DMS79 treated with DMSO at 0.1 percent for 48 hours (cell line): ENCODE measurements around the gene DISC1.
"Not testable (repeated sequence)": the region's sequence is repeated elsewhere in the genome, so short reads cannot be mapped to it uniquely, and the experiment has no call there.

Experiments
- DNase-seq: peaks from one replicate; lab custom pipeline; 2025; lab: John Stamatoyannopoulos, UW

The DISC1 gene

DNA sequence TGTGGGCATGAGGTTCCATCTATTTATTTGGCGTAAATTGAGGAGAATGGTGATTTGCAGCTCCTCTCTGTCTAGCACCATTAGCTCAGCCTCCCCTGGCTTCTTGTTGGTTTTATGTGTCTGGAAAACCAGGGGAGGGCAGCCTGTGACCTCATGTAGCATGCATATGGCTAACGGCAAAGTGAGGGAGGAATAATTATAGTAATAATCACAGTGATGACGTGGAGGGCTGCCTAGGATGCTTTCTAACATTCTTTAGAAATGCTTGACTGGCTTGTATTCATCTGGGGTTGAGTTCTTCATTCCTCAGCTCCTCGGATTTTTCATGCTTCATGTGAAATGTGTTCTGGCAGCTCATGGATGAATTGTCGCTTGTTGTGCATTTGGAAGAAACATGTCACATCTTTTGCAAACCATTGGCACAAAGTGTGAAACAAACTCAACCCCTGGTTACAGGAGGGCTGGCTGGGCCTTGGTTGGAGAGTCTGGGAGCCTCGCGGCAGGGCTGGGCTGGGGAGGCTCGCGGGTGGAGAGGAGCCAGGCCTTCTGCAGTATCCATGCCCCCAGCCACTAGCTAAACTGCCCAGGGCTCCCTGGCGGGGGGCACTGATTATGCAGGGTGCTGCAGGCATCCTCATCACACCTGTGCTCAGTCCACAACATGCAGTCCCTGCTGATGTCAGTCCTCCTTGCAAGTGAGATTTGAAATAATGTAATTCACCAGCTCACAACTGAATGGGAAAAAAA, 149.6 kb downstream of the DISC1 start:
- DNase-seq: no peak

DNA sequence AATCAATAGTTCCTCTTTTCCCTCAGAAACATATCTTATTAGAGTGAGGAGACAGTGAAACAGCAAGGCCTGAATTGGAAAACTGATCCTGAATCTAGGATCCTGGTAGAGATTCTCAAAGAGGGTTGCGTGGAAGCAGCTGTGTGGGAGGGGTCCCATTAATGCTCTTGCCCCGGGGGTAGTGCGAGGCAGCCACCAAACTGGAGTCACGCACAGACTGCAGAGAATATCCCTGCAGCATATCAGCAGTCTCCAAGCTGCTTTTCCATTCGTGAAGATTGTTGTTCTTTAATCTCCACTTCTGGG, 150.1 kb downstream of the DISC1 start:
- DNase-seq: no peak

DNA sequence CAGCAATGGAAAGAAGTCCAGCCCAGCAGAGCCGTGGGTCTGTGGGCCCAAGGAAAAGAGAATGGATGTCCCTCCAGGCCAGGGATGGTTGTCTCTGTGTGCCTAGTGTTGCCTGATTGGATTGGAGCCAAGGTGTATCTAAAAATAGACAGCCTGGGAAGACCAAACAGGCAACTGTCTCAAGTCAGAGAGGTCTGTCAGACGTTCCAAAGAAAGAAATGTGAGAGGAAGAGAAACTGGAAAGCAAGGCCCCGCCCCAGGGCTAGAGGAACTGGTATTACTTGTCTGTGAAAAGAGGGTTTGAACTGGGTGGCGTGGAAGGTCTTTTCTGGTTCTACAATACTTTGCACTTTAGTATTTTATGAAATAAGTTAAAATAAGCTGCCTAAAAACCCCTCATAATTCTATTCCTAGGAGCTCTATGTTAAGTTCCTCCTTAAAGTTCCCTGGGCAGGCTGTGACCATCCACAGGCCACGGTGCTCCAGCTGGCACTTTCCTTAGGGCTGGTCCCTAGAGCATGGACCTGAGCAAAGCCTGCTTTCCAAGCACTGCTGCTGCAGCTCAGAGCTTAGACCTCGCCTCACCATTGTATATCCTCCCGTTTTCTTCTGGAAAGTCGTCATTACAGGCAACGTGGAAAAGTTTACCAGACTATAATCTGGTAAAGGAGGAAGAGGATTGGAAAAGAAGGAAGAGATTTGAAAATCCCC, 151.6 kb downstream of the DISC1 start:
- DNase-seq: no peak

DNA sequence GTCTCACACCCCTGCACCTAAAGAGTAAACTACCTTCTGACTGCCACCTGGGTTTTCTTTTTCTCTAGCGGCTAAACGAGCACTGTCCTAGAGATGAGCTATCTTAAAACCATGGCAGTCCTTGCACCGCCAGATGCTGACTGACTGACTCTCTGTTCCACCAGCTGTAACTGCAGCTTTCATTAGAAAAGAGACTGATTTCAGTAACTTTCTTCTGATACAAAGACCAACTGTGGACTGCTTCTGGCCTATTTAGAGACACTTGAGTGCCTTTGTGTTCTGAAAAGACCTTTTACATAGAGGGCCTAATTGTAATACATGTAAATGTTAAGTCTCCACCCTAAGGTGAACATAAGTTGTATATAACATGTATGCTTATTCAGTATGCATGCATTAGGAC, 152.5 kb downstream of the DISC1 start:
- no peak for DNase-seq

DNA sequence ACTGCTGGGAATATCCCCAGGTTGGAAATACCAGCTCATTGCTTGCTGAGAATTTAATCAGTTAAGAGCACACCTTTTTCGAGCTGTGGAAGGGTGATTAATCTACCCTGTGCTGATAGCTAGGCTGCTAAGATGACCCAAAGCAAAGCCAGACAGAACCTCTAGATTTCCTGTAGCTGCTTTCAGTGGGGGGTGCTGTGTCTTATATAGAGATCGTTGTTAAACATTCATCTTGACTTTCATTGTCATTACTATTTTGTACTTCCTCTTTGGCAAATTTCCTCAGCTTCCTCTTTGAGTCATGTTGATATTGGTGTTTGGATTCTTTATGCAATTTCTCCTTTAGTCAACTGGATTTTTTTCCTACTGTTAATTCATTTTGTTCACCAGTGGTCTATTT, 155.3 kb downstream of the DISC1 start:
- DNase-seq: no peak

DNA sequence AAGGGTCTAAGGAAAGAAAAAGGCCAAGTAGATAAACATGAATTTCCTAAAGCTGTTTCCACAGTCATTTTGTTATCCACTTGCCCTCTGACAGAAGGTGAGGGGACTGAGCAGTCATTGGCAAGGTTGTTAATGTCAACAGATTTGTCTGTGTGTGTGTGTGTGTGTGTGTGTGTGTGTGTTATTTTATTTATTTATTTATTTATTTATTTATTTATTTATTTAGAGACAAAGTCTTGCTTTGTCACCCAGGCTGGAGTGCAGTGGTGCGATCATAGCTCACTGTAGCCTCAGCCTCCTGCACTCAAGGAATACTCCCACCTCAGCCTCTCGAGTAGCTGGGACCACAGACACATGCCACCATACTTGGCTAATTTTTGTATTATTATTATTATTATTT, 158.5 kb downstream of the DISC1 start:
- not testable (repeated sequence) for DNase-seq

DNA sequence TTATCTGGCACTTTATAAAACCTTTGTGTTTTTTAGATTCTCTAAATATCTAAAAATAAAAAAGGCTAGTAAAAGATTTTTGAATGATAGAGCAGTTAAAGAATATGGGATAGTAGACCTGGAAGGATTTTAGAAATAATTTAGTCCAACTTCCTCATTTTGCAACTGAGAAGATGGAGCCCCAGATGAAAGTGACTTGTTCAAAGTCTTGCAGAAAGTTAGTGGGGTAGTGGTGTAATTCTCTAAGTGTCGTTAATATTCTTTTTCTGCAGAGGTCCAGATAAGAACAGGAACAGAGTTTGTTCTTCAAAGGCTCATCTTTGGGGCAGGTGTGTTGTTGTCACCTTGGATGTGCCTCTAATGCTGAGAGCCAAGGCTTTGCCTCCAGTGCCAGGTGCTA, 159.5 kb downstream of the DISC1 start:
- no peak for DNase-seq

DNA sequence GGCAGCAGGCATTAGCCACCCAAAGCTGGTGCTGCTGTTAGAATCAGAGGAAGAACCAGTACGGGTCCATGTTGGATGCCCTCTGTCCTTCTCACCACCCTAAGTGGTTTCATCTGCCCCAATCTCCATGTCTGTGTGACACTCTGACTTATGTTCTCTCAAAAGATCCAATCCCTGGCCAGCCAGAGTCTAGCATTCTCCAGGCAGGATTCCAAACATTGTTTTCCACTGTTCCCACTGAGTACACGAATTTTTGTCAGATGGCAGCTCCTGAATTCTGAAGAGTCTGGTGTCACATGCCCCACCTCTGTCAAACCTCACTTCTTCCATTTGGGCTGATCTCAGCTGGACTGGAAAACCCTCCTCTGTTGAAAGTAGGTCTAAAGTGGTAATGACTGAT, 166.0 kb downstream of the DISC1 start:
- no peak for DNase-seq

DNA sequence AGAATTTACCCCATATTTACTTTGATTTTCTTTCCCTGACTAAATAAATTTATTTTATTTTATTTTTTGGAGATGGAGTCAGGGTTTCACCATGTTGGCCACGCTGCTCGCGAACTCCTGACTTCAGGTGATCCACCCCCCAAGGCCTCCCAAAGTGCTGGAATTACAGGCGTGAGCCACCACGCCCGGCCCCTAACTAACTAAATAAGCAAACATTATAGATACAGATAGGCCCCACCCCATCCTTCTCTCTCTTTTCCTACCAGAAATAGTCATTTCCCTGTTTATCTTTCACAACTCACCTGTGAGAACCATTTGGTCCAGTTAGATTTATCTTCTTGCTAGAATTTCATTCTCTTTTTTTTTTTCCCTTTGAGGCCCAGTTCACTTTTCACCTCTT, 167.3 kb downstream of the DISC1 start:
- DNase-seq: no peak

DNA sequence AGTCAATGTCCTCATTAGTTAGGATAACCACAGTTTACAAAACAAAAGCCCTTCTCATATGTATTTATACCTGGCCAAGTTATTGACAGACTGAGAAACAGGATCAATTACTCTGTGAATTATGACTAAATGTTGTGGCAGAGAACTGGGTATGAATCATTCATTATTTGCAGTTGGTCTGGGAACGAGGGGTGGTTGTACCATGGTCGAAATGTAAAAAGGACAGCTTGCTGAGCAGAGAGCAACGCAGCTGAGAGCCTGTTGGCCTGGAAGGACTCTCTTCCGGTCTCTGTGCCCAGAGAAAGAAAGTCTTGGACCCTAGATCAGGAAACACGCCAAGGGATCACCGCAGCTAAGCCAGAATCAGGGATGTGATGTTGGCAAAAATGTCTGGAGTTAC, 169.6 kb downstream of the DISC1 start:
- DNase-seq: no peak

DNA sequence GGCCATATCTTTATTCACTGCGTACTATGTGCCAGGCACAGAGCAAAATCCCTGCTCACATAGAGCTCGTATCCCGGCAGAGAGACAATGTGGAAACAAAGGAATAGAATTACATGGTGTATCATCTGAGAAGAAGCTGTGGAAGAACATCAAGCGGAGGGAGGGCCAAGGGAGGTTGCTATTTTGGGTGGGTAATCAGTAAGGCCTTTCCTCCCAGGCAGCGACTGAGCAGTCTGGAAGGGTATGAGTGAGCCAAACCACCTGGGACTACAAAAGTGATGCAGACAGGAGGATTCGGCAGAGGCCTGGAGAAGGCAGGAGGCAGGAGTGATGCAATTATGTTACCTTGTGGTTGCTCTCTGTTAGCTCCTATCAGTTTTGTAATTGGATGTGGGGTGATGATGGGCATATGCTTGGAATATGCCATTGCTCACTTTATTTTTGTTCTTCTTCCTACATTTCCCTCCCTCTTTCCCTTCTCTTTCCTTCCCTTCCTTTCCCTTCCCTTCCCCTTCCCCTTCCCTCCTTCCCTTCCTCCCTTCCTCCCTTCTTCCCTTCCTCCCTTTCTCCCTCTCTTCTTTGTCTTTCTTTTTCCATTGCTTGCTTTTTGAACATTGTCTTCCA, 172.9 kb downstream of the DISC1 start:
- DNase-seq: no peak

DNA sequence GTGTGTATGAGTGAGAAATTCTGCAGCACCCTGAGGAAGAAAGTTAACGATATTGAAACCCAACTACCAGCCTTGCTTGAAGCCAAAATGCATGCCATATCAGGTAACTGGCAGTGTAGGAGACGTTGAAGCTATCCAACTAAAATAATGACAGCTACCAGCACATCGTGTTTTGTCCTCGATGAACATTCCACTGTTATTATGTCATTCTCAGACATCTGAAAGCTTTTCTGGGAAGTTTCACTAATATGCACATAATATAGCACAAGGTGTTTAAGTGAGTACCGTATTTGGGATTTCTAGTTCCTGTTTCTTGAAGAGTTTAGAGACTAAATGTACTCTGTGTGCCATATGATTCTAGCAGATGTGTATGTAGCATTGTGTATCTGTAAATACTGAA, 173.5 kb downstream of the DISC1 start:
- peak; percentile 24 for DNase-seq

DNA sequence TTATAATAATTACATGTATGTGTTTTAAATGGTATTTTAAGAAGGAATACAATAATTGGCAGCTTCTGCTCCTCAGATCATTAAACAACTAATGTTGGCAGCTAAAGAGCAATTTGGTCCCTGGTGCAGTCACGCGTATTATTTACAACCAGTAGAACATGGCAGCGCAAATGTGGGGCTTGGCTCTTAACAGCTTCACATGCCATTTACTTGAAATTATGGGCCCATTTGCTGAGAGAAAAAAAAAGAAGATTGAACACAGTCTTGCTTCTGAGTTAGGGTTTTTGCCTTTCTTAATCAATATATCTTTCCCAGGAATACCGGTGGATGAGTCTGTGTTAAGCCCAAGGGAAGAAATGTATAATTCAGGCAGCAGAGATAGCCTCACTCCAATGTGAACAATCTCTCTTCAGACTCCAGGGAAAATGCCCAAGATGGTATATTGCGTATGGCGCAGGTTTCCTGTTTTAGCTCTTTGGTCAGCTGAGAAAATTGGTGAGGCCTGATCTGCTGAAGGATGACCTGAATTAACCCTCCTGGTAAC, 174.5 kb downstream of the DISC1 start:
- DNase-seq: peak; percentile 22

DNA sequence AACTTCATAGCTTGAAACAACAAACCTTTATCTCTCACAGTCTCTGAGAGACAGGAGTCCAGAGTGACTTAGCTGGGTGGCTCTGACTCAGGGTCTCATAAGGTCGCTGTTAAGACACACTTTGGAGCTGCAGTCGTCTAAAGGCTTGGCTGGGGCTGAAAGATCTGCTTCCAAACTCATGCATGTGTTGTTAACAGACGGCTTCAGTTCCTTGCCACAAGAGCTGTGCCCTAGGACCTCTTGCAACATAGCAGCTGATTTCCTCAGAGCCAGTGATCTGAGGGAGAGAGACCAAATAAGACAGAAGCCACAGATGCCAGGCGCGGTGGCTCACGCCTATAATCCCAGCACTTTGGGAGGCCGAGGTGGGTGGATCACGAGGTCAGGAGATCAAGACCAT, 176.8 kb downstream of the DISC1 start:
- DNase-seq: no peak

DNA sequence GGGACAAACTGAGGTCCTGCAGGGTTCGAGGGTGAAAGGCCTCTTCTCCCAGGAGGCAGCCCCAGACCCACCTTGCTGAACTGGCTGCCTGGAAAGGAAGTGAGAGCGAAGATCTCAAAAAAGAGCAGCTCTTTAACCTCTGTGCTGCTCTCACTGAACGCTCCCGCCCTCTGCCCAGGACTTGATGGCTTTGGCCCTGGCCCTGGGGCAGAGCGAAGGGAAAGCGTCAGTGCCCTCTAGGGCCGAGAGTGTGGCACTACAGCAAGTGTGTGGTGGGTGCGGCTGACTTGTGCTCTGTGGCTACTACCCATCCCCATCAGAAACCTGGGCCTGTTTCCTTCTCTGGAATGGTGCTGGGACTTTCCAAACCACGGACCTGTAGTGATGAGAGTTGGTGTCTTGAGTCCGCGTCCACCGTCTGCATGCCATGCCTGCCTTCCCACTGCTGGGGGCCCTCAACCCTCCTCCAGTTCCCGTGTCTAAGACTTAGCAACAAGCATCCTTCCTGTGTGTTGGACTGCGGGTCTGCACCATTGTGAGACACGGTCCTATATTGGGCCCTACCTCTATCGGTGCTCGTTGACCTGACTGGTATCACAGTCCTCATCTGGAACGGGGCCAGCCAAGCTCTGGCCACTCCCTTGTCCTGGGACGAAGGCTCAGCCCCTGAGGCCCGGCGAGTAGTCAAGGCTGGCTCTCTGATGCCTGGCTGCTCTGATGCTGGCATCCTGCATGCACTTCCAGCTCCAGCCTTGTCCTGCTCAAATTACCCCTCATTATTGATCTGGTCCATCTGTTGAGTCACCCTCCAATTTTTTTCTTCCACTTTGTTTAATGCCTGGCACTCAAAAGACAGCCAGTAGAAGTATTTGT, 180.3 kb downstream of the DISC1 start:
- peak; percentile 56 for DNase-seq

DNA sequence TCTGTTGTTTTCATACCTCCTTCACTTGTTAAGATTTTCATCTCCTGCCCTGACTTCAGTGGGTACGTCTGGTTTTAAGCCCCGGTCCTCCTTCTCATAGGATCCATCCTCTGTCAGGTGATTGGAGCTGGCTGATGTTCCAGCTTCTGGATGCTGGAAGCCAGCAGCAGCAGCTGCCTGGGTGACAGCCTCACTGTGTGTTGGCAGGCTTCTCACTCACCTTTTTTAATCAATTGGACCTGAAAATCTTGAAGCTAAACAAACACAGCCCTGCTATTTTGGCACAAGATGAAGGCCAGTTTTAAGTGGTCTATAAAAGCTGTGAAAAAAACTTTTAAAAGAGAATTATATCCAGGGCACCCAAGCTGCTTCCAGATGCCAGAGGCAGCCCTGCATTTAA, 181.0 kb downstream of the DISC1 start:
- DNase-seq: peak; percentile 89

DNA sequence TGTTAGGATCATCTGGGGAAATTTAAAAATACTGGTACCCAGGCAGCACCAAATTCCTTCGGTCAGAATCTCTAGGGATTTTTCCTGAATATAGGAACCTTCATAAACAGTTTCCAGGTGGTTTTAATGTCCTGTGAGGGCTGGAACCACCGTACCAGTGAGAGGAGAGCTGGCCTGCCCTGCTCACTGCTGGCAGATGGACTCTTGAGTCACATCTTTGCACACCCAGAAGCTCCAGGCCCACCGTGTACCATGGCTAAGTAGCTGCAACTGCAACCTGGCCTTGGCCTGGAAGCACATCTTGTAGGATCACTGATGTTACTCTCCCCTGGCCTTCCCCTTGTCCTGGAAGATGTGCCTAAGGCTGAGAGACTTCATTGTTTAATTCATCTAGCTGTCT, 181.5 kb downstream of the DISC1 start:
- DNase-seq: no peak

DNA sequence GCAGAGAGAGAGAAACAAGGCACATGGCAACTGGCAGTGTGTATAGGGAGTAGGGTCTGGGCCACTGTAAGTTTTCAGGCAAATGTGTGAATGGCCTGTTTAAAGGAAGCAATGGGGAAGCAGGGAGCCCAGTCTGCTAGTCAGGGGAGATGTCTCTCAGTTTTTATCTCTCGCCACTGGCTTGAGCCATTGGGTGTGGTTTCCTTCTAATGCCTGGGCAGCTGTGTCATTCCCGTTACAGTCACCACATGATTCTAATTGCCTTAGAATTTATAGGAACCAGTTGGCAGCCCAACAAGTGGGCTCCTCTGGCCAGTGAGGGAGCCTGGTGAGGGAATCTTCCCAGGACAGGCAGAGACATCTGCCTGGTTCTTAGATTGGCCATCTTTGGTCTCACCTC, 182.4 kb downstream of the DISC1 start:
- DNase-seq: no peak

DNA sequence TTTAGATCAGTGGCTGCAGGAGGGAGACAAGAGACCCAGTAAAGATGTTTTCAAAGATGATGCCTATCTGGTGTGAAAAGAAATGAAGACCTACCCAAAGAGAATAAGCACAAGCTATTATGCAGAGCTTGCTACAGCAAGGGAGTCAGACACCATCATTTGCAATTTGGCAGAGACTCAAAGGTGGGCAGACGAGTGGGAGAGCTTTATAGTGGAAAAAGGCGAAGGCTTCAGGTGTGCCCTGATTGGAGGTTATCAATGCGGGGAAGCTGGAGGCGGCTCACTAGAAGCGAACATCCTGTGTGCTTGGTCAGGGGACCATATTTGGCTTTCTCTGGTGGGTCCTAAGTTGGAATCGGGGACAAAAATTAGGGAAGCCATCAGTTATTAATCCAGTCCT, 183.8 kb downstream of the DISC1 start:
- DNase-seq: no peak

DNA sequence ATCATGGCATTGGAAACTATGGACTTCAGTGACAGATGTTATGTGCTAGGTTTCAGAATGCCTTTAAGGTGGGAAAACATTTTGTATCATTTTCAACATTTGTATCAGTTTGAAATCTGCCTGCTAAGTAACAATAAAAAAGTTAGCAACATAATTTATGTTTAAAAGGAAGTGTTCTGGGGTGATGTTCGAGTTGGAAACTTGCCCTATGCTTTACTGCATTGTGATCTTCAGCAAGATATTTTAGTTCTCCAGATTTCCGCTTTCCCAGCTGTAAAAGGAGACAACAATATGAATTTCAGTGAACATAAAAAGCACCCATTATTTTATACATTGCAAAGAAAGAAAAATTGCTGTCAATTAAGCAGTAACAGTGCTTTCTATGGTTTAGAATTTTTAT, 187.4 kb downstream of the DISC1 start:
- DNase-seq: no peak

DNA sequence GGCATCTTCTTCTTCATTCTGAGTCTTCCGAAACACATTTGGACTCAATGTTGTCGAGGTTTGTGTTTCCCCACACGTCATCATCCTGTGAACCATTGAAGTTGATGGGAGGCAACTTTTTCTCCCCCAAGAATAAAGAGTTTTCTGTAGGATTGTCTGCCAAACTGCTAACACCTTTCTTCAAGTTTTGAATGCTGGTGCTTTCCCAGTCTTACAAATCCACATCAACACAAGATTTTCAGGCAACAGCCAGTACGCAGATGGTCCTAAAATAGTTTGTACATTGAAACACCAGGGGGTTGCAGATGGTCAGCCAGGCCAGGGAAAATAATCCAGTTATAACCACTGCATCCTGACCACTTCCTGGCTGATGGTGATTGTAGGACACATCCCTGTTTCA, 187.9 kb downstream of the DISC1 start:
- no peak for DNase-seq

DNA sequence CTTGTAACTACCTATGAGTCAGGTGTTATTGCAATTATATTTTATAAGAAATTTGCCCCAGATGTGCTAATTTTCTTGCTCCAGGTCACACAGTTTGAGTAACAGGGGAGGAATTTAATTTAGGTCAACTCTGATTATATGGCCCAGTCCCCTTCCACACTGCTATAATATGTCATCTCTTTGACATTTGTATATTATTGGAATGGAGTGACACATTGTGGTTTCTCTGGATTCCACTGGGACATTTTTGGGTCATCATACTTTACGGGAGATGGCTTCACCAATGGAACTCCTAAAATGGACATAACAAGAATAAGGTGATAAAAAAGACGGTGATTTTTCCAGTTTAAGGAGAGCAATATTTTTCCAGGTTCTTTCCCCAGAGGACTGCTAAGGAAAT, 191.2 kb downstream of the DISC1 start:
- DNase-seq: no peak
